ENCODE data around the gene SLC4A2.
"Not testable (repeated sequence)": the region's sequence is repeated elsewhere in the genome, so short reads cannot be mapped to it uniquely, and the experiment has no call there.

SLC4A2 gene

DNA sequence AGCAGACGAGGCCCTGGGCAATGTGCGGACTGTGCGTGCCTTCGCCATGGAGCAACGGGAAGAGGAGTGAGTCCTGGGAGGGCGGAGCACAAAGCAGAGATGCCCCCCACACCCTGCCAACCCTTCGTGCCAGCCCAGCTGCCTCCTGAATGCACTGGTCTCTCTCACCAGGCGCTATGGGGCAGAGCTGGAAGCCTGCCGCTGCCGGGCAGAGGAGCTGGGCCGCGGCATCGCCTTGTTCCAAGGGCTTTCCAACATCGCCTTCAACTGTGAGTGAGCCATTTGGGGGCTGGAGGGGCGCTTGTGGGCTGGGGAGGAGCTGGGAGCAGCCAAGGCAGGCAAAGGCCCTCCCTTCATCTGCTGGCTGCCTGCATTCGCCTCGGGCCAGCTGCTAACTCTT lies 23.5 kb upstream of the SLC4A2 start:
- Histone ChIP-seq H3K4me1 (peaks cover 0 to 14% (median 11%) of the 10 kb centered on the region in 4 donors), H3K27me3 (no peaks in the 10 kb centered on the region), H3K9me3 (no peaks in the 10 kb centered on the region), H3K4me3 (no peak overlapping the region), H3K36me3 (peaks cover 12 to 60% (median 36%) of the 10 kb centered on the region in 3 donors), H3K27ac (no peak overlapping the region)
- DNase-seq = no peak
- intact Hi-C loops (cut with DNase I; ENCODE audit: low total_unique reads) = loop anchor here (5.0 kb wide), 1 partner anchor 76 kb away; no protein-coding TSS in a partner anchor
- TF ChIP-seq, protein P1, sequence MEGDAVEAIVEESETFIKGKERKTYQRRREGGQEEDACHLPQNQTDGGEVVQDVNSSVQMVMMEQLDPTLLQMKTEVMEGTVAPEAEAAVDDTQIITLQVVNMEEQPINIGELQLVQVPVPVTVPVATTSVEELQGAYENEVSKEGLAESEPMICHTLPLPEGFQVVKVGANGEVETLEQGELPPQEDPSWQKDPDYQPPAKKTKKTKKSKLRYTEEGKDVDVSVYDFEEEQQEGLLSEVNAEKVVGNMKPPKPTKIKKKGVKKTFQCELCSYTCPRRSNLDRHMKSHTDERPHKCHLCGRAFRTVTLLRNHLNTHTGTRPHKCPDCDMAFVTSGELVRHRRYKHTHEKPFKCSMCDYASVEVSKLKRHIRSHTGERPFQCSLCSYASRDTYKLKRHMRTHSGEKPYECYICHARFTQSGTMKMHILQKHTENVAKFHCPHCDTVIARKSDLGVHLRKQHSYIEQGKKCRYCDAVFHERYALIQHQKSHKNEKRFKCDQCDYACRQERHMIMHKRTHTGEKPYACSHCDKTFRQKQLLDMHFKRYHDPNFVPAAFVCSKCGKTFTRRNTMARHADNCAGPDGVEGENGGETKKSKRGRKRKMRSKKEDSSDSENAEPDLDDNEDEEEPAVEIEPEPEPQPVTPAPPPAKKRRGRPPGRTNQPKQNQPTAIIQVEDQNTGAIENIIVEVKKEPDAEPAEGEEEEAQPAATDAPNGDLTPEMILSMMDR (IDR thresholded peaks at IDR 0.05) = no peak

DNA sequence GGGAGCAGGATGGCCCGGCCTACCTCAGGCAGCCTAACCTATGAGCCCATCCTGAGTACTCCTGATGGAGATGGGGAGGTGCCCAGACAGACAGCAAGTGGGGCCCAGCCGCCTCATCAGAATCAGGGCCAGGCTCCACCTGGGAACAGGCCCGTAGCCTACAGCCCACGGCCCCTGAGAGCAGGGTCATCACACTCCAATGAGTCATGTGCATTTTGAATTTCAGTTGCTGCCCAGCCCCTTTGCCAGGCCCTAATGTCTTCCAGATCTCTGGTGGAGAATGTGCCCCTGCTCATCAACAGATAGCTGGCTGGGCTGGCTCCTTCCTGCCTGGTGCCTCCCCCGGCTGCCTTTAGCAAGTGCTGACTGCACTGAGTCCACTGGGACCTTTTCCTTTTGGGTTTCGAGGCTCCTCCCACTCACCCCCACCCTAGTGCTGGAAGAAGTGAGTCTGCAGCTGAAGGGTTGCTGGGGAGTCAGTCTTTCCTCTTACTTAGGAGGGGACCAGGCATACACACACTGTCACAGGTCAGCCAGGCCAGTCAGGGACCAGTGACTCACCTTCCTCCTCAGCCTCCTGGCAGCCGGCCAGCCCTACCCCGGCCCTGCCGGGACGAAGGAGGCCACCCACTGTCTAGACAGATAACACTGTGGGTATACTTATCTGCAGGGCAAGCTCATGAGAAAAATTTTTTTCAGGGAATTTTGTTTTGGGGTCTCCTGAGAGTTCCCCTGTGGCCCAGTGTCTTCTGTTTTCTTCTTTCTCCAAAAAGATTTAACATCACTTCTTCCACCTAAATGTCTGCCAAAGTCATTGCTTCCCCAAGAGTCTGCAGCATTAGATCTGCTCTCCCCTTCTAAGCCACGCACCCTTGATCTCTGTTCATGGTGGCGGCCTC lies 20.2 kb upstream of the SLC4A2 start:
- intact Hi-C loops (cut with DNase I; ENCODE audit: low total_unique reads) = loop anchor here (5.0 kb wide), 1 partner anchor 73 kb away; no protein-coding TSS in a partner anchor
- H3K9me3 ChIP-seq = no peaks in the 10 kb centered on the region
- no peaks in the 10 kb centered on the region for H3K27me3 ChIP-seq
- H3K27ac ChIP-seq = peak overlapping the region; percentile 52 to 61
- H3K4me3 ChIP-seq = no peak overlapping the region
- TF ChIP-seq, protein P1 (IDR thresholded peaks at IDR 0.05) = no peak
- DNase-seq = peak; percentile 74 to 80
- H3K36me3 ChIP-seq = peaks cover 12 to 67% (median 35%) of the 10 kb centered on the region in 3 donors
- H3K4me1 ChIP-seq = peaks cover 0 to 14% (median 11%) of the 10 kb centered on the region in 4 donors

DNA sequence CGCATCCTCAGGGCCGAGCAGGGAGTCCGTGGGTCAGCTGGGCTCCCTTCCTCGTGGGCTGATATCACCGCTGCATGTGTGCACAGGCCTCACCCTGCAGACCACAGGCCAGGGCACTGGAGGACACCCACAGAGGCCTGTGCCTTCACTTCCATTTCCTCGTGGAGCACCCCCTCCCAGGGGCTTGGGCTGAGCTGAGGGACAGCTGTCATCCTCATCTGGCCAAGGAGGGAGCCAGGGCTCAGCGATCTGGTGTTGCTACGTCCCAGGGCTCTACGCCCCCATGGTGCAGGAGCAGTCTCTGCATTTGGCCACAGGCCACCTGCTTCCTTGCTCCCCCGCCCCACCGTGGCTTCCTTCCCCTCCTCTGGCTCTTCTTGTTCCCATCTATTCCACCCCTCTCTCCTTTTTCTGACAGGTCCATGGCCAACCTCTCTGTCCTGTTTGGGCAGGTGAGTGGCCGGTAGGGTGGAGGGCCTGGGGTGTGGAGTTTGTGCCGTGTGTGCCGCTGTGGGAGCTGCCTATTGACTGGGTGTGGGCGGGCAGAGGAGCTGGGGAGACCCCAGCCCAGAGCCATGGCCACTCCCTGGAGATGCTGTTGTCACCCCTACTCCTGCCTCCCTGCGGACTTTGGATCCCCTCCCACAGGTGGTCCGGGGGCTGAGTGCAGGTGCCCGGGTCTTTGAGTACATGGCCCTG lies 19.4 kb upstream of the SLC4A2 start:
- Histone ChIP-seq H3K27ac (peak overlapping the region in 1 of 2 donors; percentile 61), H3K36me3 (peaks cover 8 to 67% (median 27%) of the 10 kb centered on the region in 3 donors), H3K4me3 (no peak overlapping the region), H3K9me3 (no peaks in the 10 kb centered on the region), H3K27me3 (no peaks in the 10 kb centered on the region), H3K4me1 (peaks cover 0 to 14% (median 11%) of the 10 kb centered on the region in 4 donors)
- intact Hi-C loops (cut with DNase I; ENCODE audit: low total_unique reads) = loop anchor here (5.0 kb wide), 1 partner anchor 72 kb away; no protein-coding TSS in a partner anchor
- no peak for DNase-seq
- TF ChIP-seq, protein P1 (IDR thresholded peaks at IDR 0.05) = no peak

DNA sequence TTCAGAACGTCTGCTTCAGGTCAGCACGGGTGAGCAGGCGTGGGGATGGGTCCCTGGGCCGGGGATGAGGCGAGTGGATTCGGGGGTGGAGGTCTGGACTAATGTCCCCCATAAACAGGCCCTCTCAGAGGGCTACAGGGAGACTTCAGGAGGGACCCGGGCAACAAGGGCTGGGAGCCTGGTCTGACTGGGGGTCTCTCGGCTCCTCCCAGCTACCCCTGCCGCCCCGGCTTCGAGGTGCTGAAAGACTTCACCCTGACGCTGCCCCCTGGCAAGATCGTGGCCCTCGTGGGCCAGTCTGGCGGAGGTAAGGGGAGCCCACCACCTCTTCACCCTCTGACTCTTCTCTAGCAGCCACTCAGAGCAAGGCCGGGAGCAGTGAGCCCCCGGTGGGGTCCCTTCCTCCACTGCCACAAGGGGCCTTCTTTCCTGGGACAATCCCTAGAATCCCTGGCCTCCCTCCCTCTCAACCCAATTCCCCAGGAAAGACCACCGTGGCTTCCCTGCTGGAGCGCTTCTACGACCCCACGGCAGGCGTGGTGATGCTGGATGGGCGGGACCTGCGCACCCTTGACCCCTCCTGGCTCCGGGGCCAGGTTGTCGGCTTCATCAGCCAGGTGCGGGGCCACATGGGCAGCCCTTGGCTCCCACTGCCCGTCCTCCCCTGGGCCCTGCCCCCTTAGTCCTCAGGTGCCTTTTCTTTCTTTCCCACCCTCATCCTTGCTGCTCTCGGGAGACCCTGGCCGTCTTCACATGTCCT lies 18.6 kb upstream of the SLC4A2 start:
- no peaks in the 10 kb centered on the region for H3K27me3 ChIP-seq
- intact Hi-C loops (cut with DNase I; ENCODE audit: low total_unique reads) = no loop called here
- no peak overlapping the region for H3K27ac ChIP-seq
- H3K9me3 ChIP-seq = no peaks in the 10 kb centered on the region
- H3K4me3 ChIP-seq = no peak overlapping the region
- TF ChIP-seq, protein P1 (IDR thresholded peaks at IDR 0.05) = no peak
- no peak for DNase-seq
- H3K36me3 ChIP-seq = peaks cover under 1 to 67% (median 24%) of the 10 kb centered on the region in 3 donors
- peaks cover 0 to 14% (median 11%) of the 10 kb centered on the region in 4 donors for H3K4me1 ChIP-seq

DNA sequence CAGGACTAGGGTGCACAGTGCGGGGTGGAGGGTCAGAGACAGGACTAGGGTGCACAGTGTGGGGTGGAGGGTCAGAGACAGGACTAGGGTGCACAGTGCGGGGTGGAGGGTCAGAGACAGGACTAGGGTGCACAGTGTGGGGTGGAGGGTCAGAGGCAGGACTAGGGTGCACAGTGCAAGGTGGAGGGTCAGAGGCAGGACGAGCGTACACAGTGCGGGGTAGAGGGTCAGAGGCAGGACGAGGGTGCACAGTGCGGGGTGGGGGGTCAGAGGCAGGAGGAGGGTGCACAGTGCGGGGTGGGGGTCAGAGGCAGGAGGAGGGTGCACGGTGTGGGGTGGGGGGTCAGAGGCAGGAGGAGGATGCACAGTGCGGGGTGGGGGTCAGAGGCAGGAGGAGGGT lies 15.9 kb upstream of the SLC4A2 start:
- Histone ChIP-seq H3K36me3 (peaks cover 0 to 53% (median 10%) of the 10 kb centered on the region in 3 donors), H3K4me1 (peaks cover 0 to 18% (median 13%) of the 10 kb centered on the region in 4 donors)
- intact Hi-C loops (cut with DNase I; ENCODE audit: low total_unique reads); H3K27ac ChIP-seq; H3K27me3 ChIP-seq; H3K4me3 ChIP-seq; H3K9me3 ChIP-seq; DNase-seq: not testable (repeated sequence)

All from tibial artery (tissue), 4 donors.